ENCODE data around the gene ELOVL3.

The ELOVL3 gene

GRCh38 chr10:102196893-102197292 is 29.2 kb upstream of the ELOVL3 start:
- Histone ChIP-seq H3K79me2 (ENCODE audit: insufficient read depth, low read depth) (no peaks in the 10 kb centered on the region), H3K36me3 (ENCODE audit: insufficient read depth) (no peaks in the 10 kb centered on the region), H3K27me3 (ENCODE audit: insufficient read depth, low read depth) (no peaks in the 10 kb centered on the region), H3K4me2 (no peak overlapping the region), H3K4me3 (IDR thresholded peaks at IDR 0.05; ENCODE audit: insufficient read depth, low read depth, low read length) (no peak overlapping the region), H3K9ac (no peak overlapping the region), H3K4me1 (ENCODE audit: low read depth, poor library complexity, severe bottlenecking) (peaks cover 3% of the 10 kb centered on the region), H2AFZ (ENCODE audit: low read depth) (no peak overlapping the region), H4K20me1 (ENCODE audit: insufficient read depth) (no peaks in the 10 kb centered on the region), H3K27ac (no peak overlapping the region)
- no peak for TF ChIP-seq CTCF (conservative IDR thresholded peaks at IDR 0.05; ENCODE audit: low read depth, low read length)

- TF ChIP-seq CTCF (conservative IDR thresholded peaks at IDR 0.05; ENCODE audit: low read depth, low read length), result no peak
- no peaks in the 10 kb centered on the region for H3K36me3 ChIP-seq (ENCODE audit: insufficient read depth)
- H3K4me2 ChIP-seq, result no peak overlapping the region
- H4K20me1 ChIP-seq (ENCODE audit: insufficient read depth), result no peaks in the 10 kb centered on the region
- H3K4me1 ChIP-seq (ENCODE audit: low read depth, poor library complexity, severe bottlenecking), result peaks cover 6% of the 10 kb centered on the region
- no peak overlapping the region for H3K4me3 ChIP-seq (IDR thresholded peaks at IDR 0.05; ENCODE audit: insufficient read depth, low read depth, low read length)
- no peak overlapping the region for H3K27ac ChIP-seq
- no peaks in the 10 kb centered on the region for H3K79me2 ChIP-seq (ENCODE audit: insufficient read depth, low read depth)
- H2AFZ ChIP-seq (ENCODE audit: low read depth), result no peak overlapping the region
- no peak overlapping the region for H3K9ac ChIP-seq
- no peaks in the 10 kb centered on the region for H3K27me3 ChIP-seq (ENCODE audit: insufficient read depth, low read depth)
Observed at GRCh38 chr10:102198027-102198426, 28.1 kb upstream of the ELOVL3 start.

- H3K9ac ChIP-seq, result no peak overlapping the region
- H3K27me3 ChIP-seq (ENCODE audit: insufficient read depth, low read depth), result no peaks in the 10 kb centered on the region
- H3K27ac ChIP-seq, result no peak overlapping the region
- no peak overlapping the region for H2AFZ ChIP-seq (ENCODE audit: low read depth)
- no peak overlapping the region for H3K4me3 ChIP-seq (IDR thresholded peaks at IDR 0.05; ENCODE audit: insufficient read depth, low read depth, low read length)
- H3K79me2 ChIP-seq (ENCODE audit: insufficient read depth, low read depth), result no peaks in the 10 kb centered on the region
- peaks cover 6% of the 10 kb centered on the region for H3K4me1 ChIP-seq (ENCODE audit: low read depth, poor library complexity, severe bottlenecking)
- no peak for TF ChIP-seq CTCF (conservative IDR thresholded peaks at IDR 0.05; ENCODE audit: low read depth, low read length)
- no peaks in the 10 kb centered on the region for H3K36me3 ChIP-seq (ENCODE audit: insufficient read depth)
- H3K4me2 ChIP-seq, result no peak overlapping the region
- H4K20me1 ChIP-seq (ENCODE audit: insufficient read depth), result no peaks in the 10 kb centered on the region
Observed at GRCh38 chr10:102200751-102201640, 25.1 kb upstream of the ELOVL3 start.

GRCh38 chr10:102202386-102202785 is 23.7 kb upstream of the ELOVL3 start:
- no peak overlapping the region for H3K4me2 ChIP-seq

More at GRCh38 chr10:102202386-102202785, 23.7 kb upstream of the ELOVL3 start:
- no peak for TF ChIP-seq CTCF (conservative IDR thresholded peaks at IDR 0.05; ENCODE audit: low read depth, low read length)
- H3K4me3 ChIP-seq (IDR thresholded peaks at IDR 0.05; ENCODE audit: insufficient read depth, low read depth, low read length), result no peak overlapping the region
- peaks cover 6% of the 10 kb centered on the region for H3K4me1 ChIP-seq (ENCODE audit: low read depth, poor library complexity, severe bottlenecking)
- H3K27me3 ChIP-seq (ENCODE audit: insufficient read depth, low read depth), result no peaks in the 10 kb centered on the region
- H3K36me3 ChIP-seq (ENCODE audit: insufficient read depth), result no peaks in the 10 kb centered on the region
- H4K20me1 ChIP-seq (ENCODE audit: insufficient read depth), result no peaks in the 10 kb centered on the region
- no peaks in the 10 kb centered on the region for H3K79me2 ChIP-seq (ENCODE audit: insufficient read depth, low read depth)
- peak overlapping the region; percentile 24; the same call in 1 of the 2 replicates for H2AFZ ChIP-seq (ENCODE audit: low read depth)
- no peak overlapping the region for H3K27ac ChIP-seq
- no peak overlapping the region for H3K9ac ChIP-seq
